Left renal pelvis (tissue), 4 donors: Measurements from ENCODE around the gene ACBD6. TPM values are rescaled to one million over a fixed set of nuclear protein-coding genes. Genes with fewer than 3 reads are reported as not detected.

ENCODE experiments used
- DNase-seq, 4 donors: peaks; one replicate each; pipeline ENCODE4 v3.0.0-alpha.2; 2013; ENCODE audit warnings: low read depth in 4 of 4, low spot score in 3 of 4
- polyA plus RNA-seq, 4 donors: library from polyadenylated mRNA; unstranded; fragments of 120-200 nt; gene quantifications; one replicate each; pipeline ENCODE4 v1.2.1, GENCODE V29; 2013; ENCODE audit not compliant: insufficient read length in 4 of 4

ACBD6 gene
- polyA plus RNA-seq, 4 donors = 63.8 to 78.8 (median 69.6) TPM

- no peak for DNase-seq
Observed at GRCh38 chr1:180277476-180278193, 224.7 kb downstream of the ACBD6 start.

GRCh38 chr1:180275726-180276125 is 226.7 kb downstream of the ACBD6 start:
- no peak for DNase-seq

- no peak for DNase-seq
Observed at GRCh38 chr1:180274221-180274620, 228.2 kb downstream of the ACBD6 start.

- no peak for DNase-seq
Observed at GRCh38 chr1:180273066-180273465, 229.3 kb downstream of the ACBD6 start.

DNA sequence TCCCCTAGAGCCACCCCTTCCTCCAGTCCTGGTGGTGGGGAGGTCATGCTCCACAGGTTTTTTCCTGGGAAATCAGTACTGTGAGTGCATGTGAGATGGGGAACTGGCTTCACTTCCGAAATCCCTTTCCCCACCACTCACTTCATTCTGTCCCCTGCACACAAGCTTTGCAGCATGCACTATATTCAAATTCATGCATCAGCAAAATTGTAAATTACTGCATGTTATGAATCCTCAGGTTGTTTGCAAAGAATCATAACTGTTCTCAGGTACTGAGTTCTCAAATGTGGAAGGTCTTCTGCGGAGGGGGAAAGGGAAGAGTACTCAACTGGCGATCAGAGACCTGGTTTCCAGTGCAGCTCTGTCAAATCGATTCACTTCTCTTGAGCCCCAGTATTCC is 230.0 kb downstream of the ACBD6 start:
- no peak for DNase-seq

DNA sequence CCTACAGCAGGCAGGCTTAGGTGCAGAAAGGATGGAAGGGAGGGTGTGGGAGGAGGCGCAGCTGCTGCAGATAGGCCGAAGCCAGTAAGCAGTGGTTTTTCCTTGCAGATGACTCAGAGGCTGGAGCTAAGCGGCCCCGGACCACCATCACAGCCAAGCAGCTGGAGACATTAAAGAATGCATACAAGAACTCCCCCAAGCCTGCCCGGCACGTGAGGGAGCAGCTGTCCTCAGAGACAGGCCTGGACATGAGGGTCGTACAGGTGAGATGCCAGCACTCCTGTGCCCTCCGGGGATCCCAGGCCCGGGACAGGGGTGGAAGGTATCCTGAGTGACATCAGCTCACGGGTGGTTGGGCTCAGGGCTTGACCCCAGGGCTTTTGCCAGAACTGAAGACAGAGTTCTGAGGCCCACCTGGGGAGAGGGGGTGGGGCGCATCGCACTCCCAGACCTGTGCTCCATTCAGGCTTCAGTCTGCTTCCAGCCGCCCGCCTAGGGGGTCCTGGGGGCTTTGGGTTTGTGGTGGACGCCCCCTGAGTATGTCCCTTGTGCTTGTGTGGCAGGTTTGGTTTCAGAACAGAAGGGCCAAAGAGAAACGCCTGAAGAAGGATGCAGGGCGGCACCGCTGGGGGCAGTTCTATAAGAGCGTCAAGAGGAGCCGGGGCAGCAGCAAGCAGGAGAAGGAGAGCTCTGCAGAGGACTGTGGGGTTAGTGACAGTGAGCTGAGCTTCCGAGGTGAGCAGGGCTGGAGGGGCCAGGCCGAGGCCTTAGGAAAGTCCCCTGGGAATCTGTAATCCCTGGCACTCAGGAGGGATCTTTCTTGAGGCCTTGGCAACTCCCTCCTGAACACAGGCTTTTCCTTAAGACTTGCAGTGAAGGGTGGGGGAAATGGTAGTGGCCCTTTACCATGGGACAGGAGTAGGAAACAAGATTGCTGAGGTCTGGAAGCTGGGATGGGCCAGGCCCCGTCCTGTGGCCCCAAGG is 230.8 kb downstream of the ACBD6 start:
- DNase-seq = no peak

DNA sequence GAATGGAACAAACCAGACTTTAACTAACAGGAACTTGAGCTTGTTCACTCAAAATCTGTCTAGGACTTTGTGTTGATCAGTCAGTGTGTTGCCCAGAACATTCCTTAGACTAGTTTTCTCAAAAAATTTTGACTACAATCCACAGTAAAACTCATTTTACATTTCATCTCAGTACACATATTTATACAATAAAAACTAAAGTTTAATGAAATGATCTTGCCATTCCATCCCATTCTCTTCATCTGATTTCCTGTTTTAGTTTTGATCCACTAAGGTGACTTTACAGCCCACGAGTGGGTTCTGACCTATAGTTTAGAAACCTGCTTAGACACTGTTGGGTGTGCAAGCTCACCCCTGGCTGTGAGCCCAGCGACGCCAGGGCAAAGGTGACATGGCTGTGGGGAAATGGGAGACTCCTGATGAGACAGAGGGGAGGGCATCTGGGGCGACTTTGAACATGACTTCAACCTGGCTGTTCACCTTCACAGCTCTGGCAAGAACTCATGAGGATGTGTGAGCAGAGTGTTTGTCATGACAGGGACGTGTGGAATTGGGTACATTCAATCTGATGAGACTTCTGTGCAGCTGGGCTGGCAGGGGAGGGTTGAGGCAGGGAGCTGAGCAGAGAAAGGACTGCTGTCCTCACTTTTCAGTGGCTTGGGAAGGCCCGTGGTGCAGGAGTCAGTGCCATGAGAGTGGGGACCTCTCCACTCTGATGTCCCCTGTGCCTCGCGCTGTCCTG is 231.7 kb downstream of the ACBD6 start:
- no peak for DNase-seq

- DNase-seq = no peak
Observed at GRCh38 chr1:180269645-180270529, 232.5 kb downstream of the ACBD6 start.

GRCh38 chr1:180268556-180269075 is 233.8 kb downstream of the ACBD6 start:
- no peak for DNase-seq

DNA sequence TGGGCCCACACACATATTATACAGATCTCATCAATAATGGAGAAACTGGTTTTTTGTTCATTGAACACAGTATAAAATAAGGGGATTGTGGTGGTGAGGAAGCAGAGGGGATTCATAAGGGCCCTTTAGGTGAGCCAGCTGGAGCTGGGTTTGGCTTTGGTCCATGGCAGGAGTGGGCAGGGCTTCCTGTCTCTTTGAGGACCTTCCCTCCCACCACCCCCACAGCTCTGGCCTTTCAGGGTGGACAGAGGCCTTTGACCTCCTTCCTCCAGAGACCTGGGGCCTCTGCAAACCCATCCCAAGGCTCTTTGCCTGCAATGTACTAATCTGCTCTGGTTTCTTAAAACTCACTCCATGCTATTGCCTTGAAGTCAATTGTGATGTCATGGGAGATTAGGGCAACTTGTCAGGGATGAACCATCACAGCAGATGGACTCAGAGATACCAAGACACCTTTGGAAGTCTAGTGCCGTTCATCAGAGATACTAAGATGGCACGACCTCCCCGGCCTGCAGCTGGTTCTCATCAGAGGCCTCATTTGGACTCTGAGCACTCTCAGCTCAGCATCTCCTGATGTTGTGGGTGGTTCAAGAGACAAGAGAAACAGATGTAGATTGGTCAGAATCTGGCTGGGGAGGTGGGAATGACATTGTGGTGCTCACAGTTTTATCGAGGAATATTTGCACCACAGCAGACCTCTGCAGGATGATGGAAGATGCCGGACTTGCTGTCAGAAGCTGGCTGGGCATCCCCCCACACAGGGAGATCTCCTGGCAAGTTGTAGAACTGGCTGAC is 234.4 kb downstream of the ACBD6 start:
- DNase-seq = no peak

DNA sequence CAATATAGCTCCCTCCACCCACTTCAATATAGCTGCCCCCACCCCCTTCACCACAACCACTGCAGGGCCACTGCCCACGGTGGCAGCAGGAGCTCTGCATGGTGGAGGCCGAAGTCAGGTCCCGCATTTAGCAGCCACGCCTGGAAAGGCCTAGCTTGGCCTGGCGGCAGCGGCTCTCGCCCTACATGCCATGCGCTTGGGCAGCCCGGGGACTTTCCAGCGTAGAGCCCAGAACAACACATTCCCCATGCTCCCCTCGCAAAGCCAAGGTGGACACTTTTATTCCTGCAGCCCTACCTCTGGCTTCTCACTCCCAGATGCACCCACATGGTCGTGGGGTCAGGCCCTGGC is 235.2 kb downstream of the ACBD6 start:
- no peak for DNase-seq

DNA sequence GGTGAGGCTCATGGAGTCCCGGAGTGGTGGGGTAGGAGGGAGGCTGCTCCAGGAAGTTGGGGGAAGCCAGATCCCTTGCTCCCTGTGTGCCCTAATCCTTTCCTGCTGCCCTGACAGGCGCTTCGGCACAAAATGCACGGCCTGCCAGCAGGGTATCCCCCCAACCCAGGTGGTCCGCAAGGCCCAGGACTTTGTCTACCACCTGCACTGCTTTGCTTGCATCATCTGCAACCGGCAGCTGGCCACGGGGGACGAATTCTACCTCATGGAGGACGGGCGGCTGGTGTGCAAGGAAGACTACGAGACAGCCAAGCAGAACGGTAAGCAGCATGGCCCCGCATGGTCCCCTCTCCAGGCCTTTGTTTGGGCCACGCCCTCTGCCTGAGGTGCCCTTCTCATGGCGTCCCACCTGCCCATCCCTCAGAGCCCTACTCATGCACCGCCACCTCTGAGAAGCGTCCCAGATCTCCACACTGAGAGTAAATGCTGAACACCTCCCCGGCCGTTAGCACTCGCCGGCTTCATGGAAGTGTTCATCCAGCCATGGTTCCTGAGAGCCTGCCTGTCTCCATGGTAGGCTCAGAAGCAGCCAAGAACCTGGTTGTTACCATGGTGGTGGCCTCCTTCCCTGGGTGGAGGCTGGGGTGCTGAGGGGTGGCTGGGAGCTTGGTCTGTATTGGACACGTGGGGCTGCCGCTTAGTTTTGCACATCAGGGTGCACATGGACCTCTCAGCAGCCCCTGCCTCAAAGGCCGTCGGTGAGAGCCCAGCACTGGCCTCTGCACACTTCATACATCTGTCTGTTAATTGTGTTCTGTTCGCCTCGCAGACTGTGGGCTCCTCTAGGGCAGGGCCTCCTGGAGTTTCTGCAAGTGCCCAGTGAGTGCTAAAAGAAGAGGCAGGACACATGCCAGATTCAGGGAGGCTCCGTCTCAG is 235.8 kb downstream of the ACBD6 start:
- DNase-seq = no peak

- DNase-seq = no peak
Observed at GRCh38 chr1:180265871-180266270, 236.5 kb downstream of the ACBD6 start.

GRCh38 chr1:180265201-180265600 is 237.2 kb downstream of the ACBD6 start:
- no peak for DNase-seq

GRCh38 chr1:180264595-180264994 is 237.8 kb downstream of the ACBD6 start:
- no peak for DNase-seq

- DNase-seq = no peak
Observed at GRCh38 chr1:180262628-180263488, 239.5 kb downstream of the ACBD6 start.

DNA sequence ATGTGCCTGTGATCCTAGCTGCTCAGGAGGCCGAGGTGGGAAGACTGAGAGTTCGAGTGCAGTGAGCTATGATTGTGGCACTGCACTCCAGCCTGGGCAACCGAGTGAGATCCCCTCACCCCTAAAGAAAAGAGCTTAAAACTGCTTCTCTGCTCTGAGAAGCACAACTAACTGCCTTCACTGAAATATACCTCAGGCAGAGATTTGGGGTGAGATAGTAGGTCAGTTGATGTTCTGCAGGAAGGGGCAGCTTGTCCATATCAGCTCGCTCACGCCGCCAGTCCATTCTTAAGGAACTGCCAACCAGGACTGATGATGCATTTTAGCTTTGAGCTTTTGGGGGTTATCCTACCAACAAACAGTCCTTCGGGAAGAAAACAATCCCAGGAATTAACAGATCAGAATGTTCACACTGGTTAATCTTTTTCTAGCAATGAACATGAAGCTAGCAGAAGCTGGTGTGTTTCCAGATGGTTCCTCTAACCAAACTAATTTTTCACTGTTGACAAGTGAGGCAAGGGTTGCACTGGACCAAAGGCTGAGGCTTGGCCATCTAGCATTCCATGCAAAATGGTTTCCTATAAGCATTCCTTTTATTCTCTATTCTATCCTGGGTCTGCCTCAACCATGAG is 240.7 kb downstream of the ACBD6 start:
- no peak for DNase-seq
